ENCODE measurements around the gene HIPK1. TPM values are rescaled to one million over a fixed set of nuclear protein-coding genes. Genes with fewer than 3 reads are reported as not detected.

HIPK1 gene
- total and polyA plus RNA-seq, 2 of the 13 experiments (the other 11 are each of a cell fraction or from before 2014, with no cell fraction given): 20.8 to 33.4 TPM

DNA sequence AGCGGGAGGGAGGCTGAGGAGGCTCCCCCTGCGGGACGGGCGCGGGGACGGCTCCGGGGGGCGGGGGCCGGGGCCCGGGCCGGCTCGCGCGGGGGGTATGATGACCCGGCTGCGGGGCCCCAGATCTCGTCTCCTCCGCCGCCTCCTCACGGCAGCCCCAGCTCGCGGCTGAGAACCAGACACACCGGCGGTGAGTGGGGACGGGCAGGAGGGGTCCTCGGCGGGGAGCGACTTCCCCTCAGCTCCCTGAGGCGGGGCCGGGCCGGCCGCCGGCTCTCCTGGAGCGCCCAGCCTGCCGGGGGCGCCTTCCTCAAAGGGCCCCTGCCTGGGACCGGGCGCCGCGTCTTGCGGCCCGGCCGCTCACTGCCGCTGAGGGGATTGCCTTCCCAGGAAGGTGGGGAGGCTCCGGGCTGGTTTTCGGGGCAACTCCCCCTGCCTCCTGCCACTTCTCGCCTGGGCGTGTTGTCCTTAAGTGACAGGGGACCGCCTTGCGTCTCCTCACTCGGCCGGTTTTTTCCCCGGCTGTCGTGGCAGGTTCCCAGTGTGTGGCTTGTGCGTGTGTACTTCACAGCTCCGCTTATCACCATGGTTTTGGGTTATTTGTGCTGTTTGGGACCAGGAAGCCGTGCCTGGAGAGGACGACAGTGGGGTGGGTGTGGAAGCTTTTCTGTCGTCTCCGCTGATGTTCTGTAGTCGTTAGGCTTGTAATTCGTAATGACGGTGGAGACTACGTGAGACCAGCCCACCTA is 800 bp downstream of the HIPK1 start (continued):
- TF ChIP-seq LCORL (IDR thresholded peaks at IDR 0.05) (no peak), LCORL (CRISPR knock-in tag; IDR thresholded peaks at IDR 0.05) (no peak), ZKSCAN8 (CRISPR knock-in tag; IDR thresholded peaks at IDR 0.05; ENCODE audit: borderline replicate concordance) (no peak), FOSL2 (CRISPR knock-in tag; IDR thresholded peaks at IDR 0.05) (no peak), ZNF7 (CRISPR knock-in tag; IDR thresholded peaks at IDR 0.05) (no peak), ZNF782 (CRISPR knock-in tag; IDR thresholded peaks at IDR 0.05; ENCODE audit: borderline replicate concordance) (no peak), NFE2 (CRISPR knock-in tag; IDR thresholded peaks at IDR 0.05) (no peak), EHMT2 (IDR thresholded peaks at IDR 0.05; ENCODE audit: borderline replicate concordance, low read depth, low read length) (no peak), ZSCAN9 (CRISPR knock-in tag; IDR thresholded peaks at IDR 0.05; ENCODE audit: borderline replicate concordance) (no peak), ZNF253 (CRISPR knock-in tag; IDR thresholded peaks at IDR 0.05; ENCODE audit: borderline replicate concordance) (0 out of 2 replicates have a peak, but pooled peaks have one; percentile 58), REXO4 (CRISPR knock-in tag; IDR thresholded peaks at IDR 0.05; ENCODE audit: borderline replicate concordance) (0 out of 2 replicates have a peak, but pooled peaks have one; percentile 65), YEATS2 (CRISPR knock-in tag; IDR thresholded peaks at IDR 0.05; ENCODE audit: borderline replicate concordance) (0 out of 2 replicates have a peak, but pooled peaks have one; percentile 16), SKI (IDR thresholded peaks at IDR 0.05; ENCODE audit: partially characterized antibody) (no peak), ZFP82 (CRISPR knock-in tag; IDR thresholded peaks at IDR 0.05; ENCODE audit: borderline replicate concordance) (peak; percentile 20; the same call in 1 of the 2 replicates), HNRNPH1 (optimal IDR thresholded peaks at IDR 0.05; ENCODE audit: low read depth, low read length) (no peak), ZNF652 (CRISPR knock-in tag; IDR thresholded peaks at IDR 0.05; ENCODE audit: borderline replicate concordance, low read depth) (no peak)
- TF ChIP-seq, protein P1, sequence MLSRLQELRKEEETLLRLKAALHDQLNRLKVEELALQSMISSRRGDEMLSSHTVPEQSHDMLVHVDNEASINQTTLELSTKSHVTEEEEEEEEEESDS (CRISPR knock-in tag; IDR thresholded peaks at IDR 0.05; ENCODE audit: borderline replicate concordance): no peak
- TF ChIP-seq, protein P2, sequence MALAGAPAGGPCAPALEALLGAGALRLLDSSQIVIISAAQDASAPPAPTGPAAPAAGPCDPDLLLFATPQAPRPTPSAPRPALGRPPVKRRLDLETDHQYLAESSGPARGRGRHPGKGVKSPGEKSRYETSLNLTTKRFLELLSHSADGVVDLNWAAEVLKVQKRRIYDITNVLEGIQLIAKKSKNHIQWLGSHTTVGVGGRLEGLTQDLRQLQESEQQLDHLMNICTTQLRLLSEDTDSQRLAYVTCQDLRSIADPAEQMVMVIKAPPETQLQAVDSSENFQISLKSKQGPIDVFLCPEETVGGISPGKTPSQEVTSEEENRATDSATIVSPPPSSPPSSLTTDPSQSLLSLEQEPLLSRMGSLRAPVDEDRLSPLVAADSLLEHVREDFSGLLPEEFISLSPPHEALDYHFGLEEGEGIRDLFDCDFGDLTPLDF (CRISPR knock-in tag; IDR thresholded peaks at IDR 0.05): no peak
- TF ChIP-seq, protein P3, sequence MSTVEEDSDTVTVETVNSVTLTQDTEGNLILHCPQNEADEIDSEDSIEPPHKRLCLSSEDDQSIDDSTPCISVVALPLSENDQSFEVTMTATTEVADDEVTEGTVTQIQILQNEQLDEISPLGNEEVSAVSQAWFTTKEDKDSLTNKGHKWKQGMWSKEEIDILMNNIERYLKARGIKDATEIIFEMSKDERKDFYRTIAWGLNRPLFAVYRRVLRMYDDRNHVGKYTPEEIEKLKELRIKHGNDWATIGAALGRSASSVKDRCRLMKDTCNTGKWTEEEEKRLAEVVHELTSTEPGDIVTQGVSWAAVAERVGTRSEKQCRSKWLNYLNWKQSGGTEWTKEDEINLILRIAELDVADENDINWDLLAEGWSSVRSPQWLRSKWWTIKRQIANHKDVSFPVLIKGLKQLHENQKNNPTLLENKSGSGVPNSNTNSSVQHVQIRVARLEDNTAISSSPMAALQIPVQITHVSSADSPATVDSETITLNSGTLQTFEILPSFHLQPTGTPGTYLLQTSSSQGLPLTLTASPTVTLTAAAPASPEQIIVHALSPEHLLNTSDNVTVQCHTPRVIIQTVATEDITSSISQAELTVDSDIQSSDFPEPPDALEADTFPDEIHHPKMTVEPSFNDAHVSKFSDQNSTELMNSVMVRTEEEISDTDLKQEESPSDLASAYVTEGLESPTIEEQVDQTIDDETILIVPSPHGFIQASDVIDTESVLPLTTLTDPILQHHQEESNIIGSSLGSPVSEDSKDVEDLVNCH (CRISPR knock-in tag; IDR thresholded peaks at IDR 0.05): no peak
- TF ChIP-seq, protein P4, sequence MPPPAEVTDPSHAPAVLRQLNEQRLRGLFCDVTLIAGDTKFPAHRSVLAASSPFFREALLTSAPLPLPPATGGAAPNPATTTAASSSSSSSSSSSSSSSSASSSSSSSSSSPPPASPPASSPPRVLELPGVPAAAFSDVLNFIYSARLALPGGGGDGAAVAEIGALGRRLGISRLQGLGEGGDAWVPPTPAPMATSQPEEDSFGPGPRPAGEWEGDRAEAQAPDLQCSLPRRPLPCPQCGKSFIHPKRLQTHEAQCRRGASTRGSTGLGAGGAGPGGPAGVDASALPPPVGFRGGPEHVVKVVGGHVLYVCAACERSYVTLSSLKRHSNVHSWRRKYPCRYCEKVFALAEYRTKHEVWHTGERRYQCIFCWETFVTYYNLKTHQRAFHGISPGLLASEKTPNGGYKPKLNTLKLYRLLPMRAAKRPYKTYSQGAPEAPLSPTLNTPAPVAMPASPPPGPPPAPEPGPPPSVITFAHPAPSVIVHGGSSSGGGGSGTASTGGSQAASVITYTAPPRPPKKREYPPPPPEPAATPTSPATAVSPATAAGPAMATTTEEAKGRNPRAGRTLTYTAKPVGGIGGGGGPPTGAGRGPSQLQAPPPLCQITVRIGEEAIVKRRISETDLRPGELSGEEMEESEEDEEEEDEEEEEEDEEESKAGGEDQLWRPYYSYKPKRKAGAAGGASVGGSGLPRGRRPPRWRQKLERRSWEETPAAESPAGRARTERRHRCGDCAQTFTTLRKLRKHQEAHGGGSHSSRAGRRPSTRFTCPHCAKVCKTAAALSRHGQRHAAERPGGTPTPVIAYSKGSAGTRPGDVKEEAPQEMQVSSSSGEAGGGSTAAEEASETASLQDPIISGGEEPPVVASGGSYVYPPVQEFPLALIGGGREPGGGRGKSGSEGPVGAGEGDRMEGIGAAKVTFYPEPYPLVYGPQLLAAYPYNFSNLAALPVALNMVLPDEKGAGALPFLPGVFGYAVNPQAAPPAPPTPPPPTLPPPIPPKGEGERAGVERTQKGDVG (CRISPR knock-in tag; IDR thresholded peaks at IDR 0.05; ENCODE audit: borderline replicate concordance): no peak
